ENCODE measurements around the gene PPP2R2C.

The PPP2R2C gene

GRCh38 chr4:6472387-6473263, at the start of gene PPP2R2C:
Gene PPP2R2C, minus strand, starts transcription at chr4:6472614. Its CDS starts 385 bp downstream, at chr4:6472229.
- no peak for DNase-seq (ENCODE audit: low spot score)

GRCh38 chr4:6520978-6521377, 48.6 kb upstream of the PPP2R2C start:
- DNase-seq (ENCODE audit: low spot score) = no peak

- DNase-seq (ENCODE audit: low spot score) = no peak
Measured at GRCh38 chr4:6520051-6520636, 47.7 kb upstream of the PPP2R2C start.

GRCh38 chr4:6517171-6517570, 44.8 kb upstream of the PPP2R2C start:
- no peak for DNase-seq (ENCODE audit: low spot score)

GRCh38 chr4:6516762-6517161, 44.3 kb upstream of the PPP2R2C start:
- DNase-seq (ENCODE audit: low spot score) = no peak

GRCh38 chr4:6516281-6516680, 43.9 kb upstream of the PPP2R2C start:
- DNase-seq (ENCODE audit: low spot score) = no peak

GRCh38 chr4:6513678-6514077, 41.3 kb upstream of the PPP2R2C start:
- no peak for DNase-seq (ENCODE audit: low spot score)

GRCh38 chr4:6509587-6509986, 37.2 kb upstream of the PPP2R2C start:
- DNase-seq (ENCODE audit: low spot score) = no peak

- no peak for DNase-seq (ENCODE audit: low spot score)
Measured at GRCh38 chr4:6507345-6507744, 34.9 kb upstream of the PPP2R2C start.

GRCh38 chr4:6506616-6507140, 34.3 kb upstream of the PPP2R2C start:
- no peak for DNase-seq (ENCODE audit: low spot score)

GRCh38 chr4:6504900-6505496, 32.6 kb upstream of the PPP2R2C start:
- DNase-seq (ENCODE audit: low spot score) = no peak

GRCh38 chr4:6502747-6503465, 30.5 kb upstream of the PPP2R2C start:
- no peak for DNase-seq (ENCODE audit: low spot score)

- DNase-seq (ENCODE audit: low spot score) = no peak
Measured at GRCh38 chr4:6502147-6502546, 29.7 kb upstream of the PPP2R2C start.

GRCh38 chr4:6501171-6501570, 28.8 kb upstream of the PPP2R2C start:
- DNase-seq (ENCODE audit: low spot score) = no peak

GRCh38 chr4:6500481-6501140, 28.2 kb upstream of the PPP2R2C start:
- DNase-seq (ENCODE audit: low spot score) = no peak

GRCh38 chr4:6499238-6499600, 26.8 kb upstream of the PPP2R2C start:
- DNase-seq (ENCODE audit: low spot score) = no peak

GRCh38 chr4:6498511-6499237, 26.3 kb upstream of the PPP2R2C start:
- DNase-seq (ENCODE audit: low spot score) = no peak

- no peak for DNase-seq (ENCODE audit: low spot score)
Measured at GRCh38 chr4:6497796-6498195, 25.4 kb upstream of the PPP2R2C start.

GRCh38 chr4:6495736-6496135, 23.3 kb upstream of the PPP2R2C start:
- DNase-seq (ENCODE audit: low spot score) = no peak

GRCh38 chr4:6495296-6495590, 22.8 kb upstream of the PPP2R2C start:
- DNase-seq (ENCODE audit: low spot score) = no peak

Measured in AG08395 (cell line).